Lung (tissue), 16 donors: ENCODE data around the gene ANGPTL5. TPM values are rescaled to one million over a fixed set of nuclear protein-coding genes. Genes with fewer than 3 reads are reported as not detected.
"Not testable (repeated sequence)": the region's sequence is repeated elsewhere in the genome, so short reads cannot be mapped to it uniquely, and the experiment has no call there.

Experiments used
- ATAC-seq: fragments of 200-7000 bp; cut with Tn5 transposase; one replicate; pipeline ENCODE4 v1.9.1; 2020; ENCODE audit warnings: moderate number of reproducible peaks; ENCODE audit not compliant: insufficient read depth, low FRiP score
- DNase-seq, 3 donors: peaks; one replicate each; pipeline ENCODE4 v3.0.0-alpha.2; 2013 to 2017
- H3K27ac ChIP-seq, 2 donors: one replicate each; pipeline ENCODE4 v1.5.1; 2013; ENCODE audit warnings: mild to moderate bottlenecking in 2 of 2, moderate library complexity in 2 of 2, control low read depth in 1 of 2, inconsistent platforms in 1 of 2, low read depth in 1 of 2, low read length in 1 of 2
- H3K27me3 ChIP-seq, 3 donors: one replicate each; pipeline ENCODE4 v1.5.1; 2013; ENCODE audit warnings: low read length in 2 of 3; ENCODE audit not compliant: control insufficient read depth in 3 of 3, insufficient read depth in 3 of 3
- H3K36me3 ChIP-seq, 4 donors: one replicate each; pipeline ENCODE4 v1.5.1; 2013; ENCODE audit warnings: low read length in 4 of 4, mild to moderate bottlenecking in 1 of 4, moderate library complexity in 1 of 4; ENCODE audit not compliant: control insufficient read depth in 4 of 4, insufficient read depth in 4 of 4
- H3K4me1 ChIP-seq, 5 donors: one replicate each; pipeline ENCODE4 v1.5.1; 2013; ENCODE audit warnings: low read length in 5 of 5, mild to moderate bottlenecking in 2 of 5, moderate library complexity in 1 of 5; ENCODE audit not compliant: control insufficient read depth in 5 of 5, insufficient read depth in 5 of 5
- H3K4me3 ChIP-seq: one replicate; pipeline ENCODE4 v1.5.1; 2013; ENCODE audit warnings: mild to moderate bottlenecking, control low read depth, moderate library complexity
- H3K9ac ChIP-seq, 2 donors: one replicate each; pipeline ENCODE4 v1.5.1; 2013; ENCODE audit warnings: low read length in 2 of 2, control low read depth in 1 of 2; ENCODE audit not compliant: insufficient read depth in 1 of 2
- H3K9me3 ChIP-seq, 4 donors: one replicate each; pipeline ENCODE4 v1.5.1; 2013; ENCODE audit warnings: low read length in 3 of 4, mild to moderate bottlenecking in 1 of 4, moderate library complexity in 1 of 4; ENCODE audit not compliant: control insufficient read depth in 4 of 4, insufficient read depth in 3 of 4
- WGBS, 2 donors: extraction: QIAGEN DNeasy Blood & Tissue Kit; methylation state at CpG; one replicate each; pipeline ENCODE4 v1.1.7; 2013; 5-methylcytosine and 5-hydroxymethylcytosine counted together
- long read RNA-seq, 5 donors: transcript quantifications; one replicate each; lab custom pipeline, GENCODE V29; 2026
- polyA plus RNA-seq, 2 donors: library from polyadenylated mRNA; stranded (reverse); fragments of 200-250 nt; gene quantifications; one replicate each; pipeline ENCODE4 v1.2.1, GENCODE V29; 2013
- total RNA-seq, 2 donors: library from RNA; depleted of rRNA in 1 of 2; stranded (reverse); fragments of >200 nt in 1 of 2; gene quantifications; one replicate each; pipeline ENCODE4 v1.2.1, GENCODE V29; 2014 to 2021
- TF ChIP-seq, protein P1 (sequence below): IDR thresholded peaks from 2 replicates; pipeline ENCODE4 v1.5.1; 2012; ENCODE audit warnings: mild to moderate bottlenecking; ENCODE audit errors: control extremely low read depth, extremely low read depth
- donor health status: control.
- donor health status: control.
- donor health status: Bipolar disorder and iron deficiency.
- donor health status: healthy.
- donor health status: DM: yes; HTN: yes; CAD: no.

Gene ANGPTL5
- under 1 TPM in 1 of 2 donors, not detected in 1; 0.40 TPM for total RNA-seq
- polyA plus RNA-seq, result under 1 TPM; 0.08 to 0.11 TPM
- long read RNA-seq, donor 1, result 0 reads
- long read RNA-seq, donor 2, result 0 reads
- long read RNA-seq, donor 3, result 0 reads
- long read RNA-seq, donor 4, result 0 reads
- long read RNA-seq, donor 5, result 0 reads

DNA sequence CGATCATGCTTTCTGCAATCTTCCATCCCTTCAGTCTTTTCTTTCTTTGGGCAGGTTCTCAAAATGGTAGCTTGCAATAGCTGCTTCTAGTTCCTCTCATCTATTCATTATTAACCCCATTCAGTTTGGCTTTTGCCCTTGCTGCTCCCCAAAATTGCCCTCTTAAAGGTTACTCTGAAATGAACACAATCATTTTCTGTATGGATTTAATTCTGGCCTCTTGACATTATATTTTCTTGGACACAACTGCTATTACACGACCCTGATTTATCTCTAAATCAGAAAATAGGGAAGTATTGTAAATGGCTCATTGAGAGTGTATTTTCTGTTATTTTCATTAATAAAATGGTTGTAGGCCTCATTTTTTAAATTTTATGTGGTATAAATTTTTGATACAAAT lies at the start of gene ANGPTL5:
TSS of gene ANGPTL5 (minus strand) at position 101 of the 400 bp plus-strand sequence. CDS start 8,613 bp downstream, outside the sequence.
- Histone ChIP-seq H3K36me3 (no peaks in the 10 kb centered on the region), H3K27ac (peak within 1 kb of the TSS; percentile 48 to 92), H3K9ac (peak within 1 kb of the TSS; percentile 89 to 93), H3K9me3 (no peaks in the 10 kb centered on the region), H3K27me3 (no peaks in the 10 kb centered on the region), H3K4me3 (no peak within 1 kb of the TSS), H3K4me1 (peaks cover 0 to 29% (median 0%) of the 10 kb centered on the region in 5 donors)
- ATAC-seq (no peak), DNase-seq (no peak)
- 64 to 75% methylated on average over 2 of the region's 2 CpGs for WGBS, 2 donors
- TF ChIP-seq, protein P1, sequence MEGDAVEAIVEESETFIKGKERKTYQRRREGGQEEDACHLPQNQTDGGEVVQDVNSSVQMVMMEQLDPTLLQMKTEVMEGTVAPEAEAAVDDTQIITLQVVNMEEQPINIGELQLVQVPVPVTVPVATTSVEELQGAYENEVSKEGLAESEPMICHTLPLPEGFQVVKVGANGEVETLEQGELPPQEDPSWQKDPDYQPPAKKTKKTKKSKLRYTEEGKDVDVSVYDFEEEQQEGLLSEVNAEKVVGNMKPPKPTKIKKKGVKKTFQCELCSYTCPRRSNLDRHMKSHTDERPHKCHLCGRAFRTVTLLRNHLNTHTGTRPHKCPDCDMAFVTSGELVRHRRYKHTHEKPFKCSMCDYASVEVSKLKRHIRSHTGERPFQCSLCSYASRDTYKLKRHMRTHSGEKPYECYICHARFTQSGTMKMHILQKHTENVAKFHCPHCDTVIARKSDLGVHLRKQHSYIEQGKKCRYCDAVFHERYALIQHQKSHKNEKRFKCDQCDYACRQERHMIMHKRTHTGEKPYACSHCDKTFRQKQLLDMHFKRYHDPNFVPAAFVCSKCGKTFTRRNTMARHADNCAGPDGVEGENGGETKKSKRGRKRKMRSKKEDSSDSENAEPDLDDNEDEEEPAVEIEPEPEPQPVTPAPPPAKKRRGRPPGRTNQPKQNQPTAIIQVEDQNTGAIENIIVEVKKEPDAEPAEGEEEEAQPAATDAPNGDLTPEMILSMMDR, result no peak

GRCh38 chr11:101964200-101964599 lies 47.9 kb upstream of the ANGPTL5 start:
- H3K36me3 ChIP-seq, H3K4me1 ChIP-seq, H3K27ac ChIP-seq, H3K9me3 ChIP-seq, H3K4me3 ChIP-seq, ATAC-seq, DNase-seq, H3K27me3 ChIP-seq, H3K9ac ChIP-seq: not testable (repeated sequence)
- 96 to 98% methylated on average over 10 of the region's 10 CpGs for WGBS, 2 donors

DNA sequence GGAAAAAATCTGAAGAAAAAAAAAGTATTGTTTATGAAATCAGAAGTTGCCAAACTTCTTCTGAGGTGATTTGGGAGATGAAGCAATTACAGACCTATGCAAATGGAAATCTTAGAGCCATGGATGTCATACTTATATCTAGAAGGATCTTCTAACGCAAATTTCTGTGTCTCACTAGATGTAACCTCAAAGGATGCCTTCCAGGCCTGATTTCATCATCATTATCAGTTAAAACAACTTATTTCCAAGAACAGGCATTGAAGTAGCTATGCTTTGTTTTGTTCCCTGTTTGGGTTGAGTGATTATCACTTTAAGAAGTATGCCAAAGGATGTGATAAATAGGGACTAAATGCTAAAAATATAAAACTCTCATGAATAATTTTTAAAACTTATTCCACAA lies 43.9 kb upstream of the ANGPTL5 start:
- no peaks in the 10 kb centered on the region for H3K4me1 ChIP-seq
- TF ChIP-seq, protein P1, result no peak
- no peaks in the 10 kb centered on the region for H3K27me3 ChIP-seq
- no peak overlapping the region for H3K4me3 ChIP-seq
- H3K9ac ChIP-seq, result no peak overlapping the region
- 83 to 91% methylated on average over 1 of the region's 1 CpG for WGBS, 2 donors
- DNase-seq, result no peak
- no peaks in the 10 kb centered on the region for H3K9me3 ChIP-seq
- peaks cover 0 to 6% (median 2%) of the 10 kb centered on the region in 4 donors for H3K36me3 ChIP-seq
- ATAC-seq, result no peak
- no peak overlapping the region for H3K27ac ChIP-seq

GRCh38 chr11:101955701-101956100 lies 39.4 kb upstream of the ANGPTL5 start:
- H3K27ac ChIP-seq, result no peak overlapping the region
- peaks cover 0 to 6% (median 1%) of the 10 kb centered on the region in 4 donors for H3K36me3 ChIP-seq
- no peaks in the 10 kb centered on the region for H3K4me1 ChIP-seq
- no peaks in the 10 kb centered on the region for H3K9me3 ChIP-seq
- ATAC-seq (no peak), DNase-seq (no peak)
- H3K4me3 ChIP-seq, result no peak overlapping the region
- no peak overlapping the region for H3K9ac ChIP-seq
- no peaks in the 10 kb centered on the region for H3K27me3 ChIP-seq
- TF ChIP-seq, protein P1, result no peak
- whole genome bisulfite sequencing, 2 donors, result 86 to 88% methylated on average over 5 of the region's 5 CpGs
